NCI-H1694 treated with DMSO at 0.1 percent for 48 hours (cell line): ENCODE data around the gene PLAAT3.
A peak's percentile ranks its signal among the peaks of the same experiment; 100 is the strongest.
"Not testable (repeated sequence)": the region's sequence is repeated elsewhere in the genome, so short reads cannot be mapped to it uniquely, and the experiment has no call there.

ENCODE experiments used
- DNase-seq: peaks from one replicate; lab custom pipeline; 2025; lab: John Stamatoyannopoulos, UW

Gene PLAAT3

GRCh38 chr11:63537293-63538101, 76.7 kb downstream of the PLAAT3 start:
- DNase-seq: peak; percentile 87

GRCh38 chr11:63536669-63537292, 77.5 kb downstream of the PLAAT3 start, which contains the start of gene PLAAT4:
Gene PLAAT4 (plus strand): TSS chr11:63536808. CDS start chr11:63536869, 61 bp downstream.
- DNase-seq: peak; percentile 39

GRCh38 chr11:63535734-63536133, 78.5 kb downstream of the PLAAT3 start:
- no peak for DNase-seq

GRCh38 chr11:63534895-63535461, 79.3 kb downstream of the PLAAT3 start:
- DNase-seq: no peak

GRCh38 chr11:63534076-63534475, 80.2 kb downstream of the PLAAT3 start:
- no peak for DNase-seq

GRCh38 chr11:63532799-63533475, 81.3 kb downstream of the PLAAT3 start:
- DNase-seq: peak; percentile 29

- no peak for DNase-seq
Measured at GRCh38 chr11:63532117-63532516, 82.1 kb downstream of the PLAAT3 start.

DNA sequence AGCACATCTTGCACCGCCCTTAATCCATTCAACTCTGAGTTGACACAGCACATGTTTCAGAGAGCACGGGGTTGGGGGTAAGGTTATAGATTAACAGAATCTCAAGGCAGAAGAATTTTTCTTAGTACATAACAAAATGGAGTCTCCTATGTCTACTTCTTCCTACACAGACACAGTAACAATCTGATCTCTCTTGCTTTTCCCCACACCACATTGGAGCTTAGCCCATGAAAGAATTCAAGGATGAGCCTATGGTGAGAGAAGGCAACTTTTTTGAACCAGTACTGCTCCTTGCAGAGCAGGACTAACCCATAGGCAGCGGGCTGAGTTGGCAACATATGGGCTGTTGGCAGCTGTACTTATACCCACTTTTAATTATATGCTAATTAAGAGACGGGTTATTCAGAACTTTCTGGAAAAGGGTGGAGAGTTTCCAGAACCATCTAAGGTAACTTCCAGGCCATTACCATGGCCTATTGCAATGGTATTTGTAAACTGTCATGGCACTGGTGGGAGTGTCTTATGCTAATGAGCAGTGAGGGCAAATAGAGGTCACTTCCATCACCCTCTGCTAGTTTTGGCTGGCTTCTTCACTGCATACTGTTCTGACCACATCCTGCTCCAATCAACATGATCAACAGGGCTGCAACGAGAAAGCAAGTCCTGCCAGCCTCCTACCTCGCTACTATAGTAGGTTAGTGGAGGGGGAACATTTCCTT, 83.0 kb downstream of the PLAAT3 start:
- DNase-seq: not testable (repeated sequence)

DNA sequence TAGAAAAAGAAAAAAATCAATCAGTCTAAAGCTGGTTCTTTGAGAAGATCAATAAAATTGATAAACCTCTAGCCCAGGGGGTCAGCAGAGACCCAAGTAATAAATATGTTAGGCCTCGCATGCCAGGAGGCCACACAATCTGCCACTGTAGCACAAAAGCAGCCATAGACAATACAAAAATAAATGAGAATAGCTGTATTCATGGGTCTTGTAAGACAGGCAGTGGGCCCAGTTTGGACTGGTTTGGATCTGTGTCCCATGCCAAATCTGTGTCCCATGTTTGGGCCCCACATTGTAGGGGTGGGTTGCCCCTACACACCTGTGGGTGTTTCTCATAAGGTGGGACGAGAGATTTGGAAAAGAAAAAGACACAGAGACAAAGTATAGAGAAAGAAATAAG, 84.2 kb downstream of the PLAAT3 start:
- no peak for DNase-seq

GRCh38 chr11:63529373-63529772, 84.9 kb downstream of the PLAAT3 start:
- not testable (repeated sequence) for DNase-seq

GRCh38 chr11:63528729-63529278, 85.4 kb downstream of the PLAAT3 start:
- DNase-seq: not testable (repeated sequence)

DNA sequence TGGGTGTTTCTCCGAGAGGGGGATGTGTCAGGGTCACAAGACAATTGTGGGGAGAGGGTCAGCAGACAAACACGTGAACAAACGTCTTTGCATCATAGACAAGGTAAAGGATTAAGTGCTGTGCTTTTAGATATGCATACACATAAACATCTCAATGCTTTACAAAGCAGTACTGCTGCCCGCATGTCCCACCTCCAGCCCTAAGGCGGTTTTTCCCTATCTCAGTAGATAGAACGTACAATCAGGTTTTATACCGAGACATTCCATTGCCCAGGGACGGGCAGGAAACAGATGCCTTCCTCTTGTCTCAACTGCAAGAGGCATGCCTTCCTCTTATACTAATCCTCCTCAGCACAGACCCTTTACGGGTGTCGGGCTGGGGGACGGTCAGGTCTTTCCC, 86.1 kb downstream of the PLAAT3 start:
- not testable (repeated sequence) for DNase-seq

DNA sequence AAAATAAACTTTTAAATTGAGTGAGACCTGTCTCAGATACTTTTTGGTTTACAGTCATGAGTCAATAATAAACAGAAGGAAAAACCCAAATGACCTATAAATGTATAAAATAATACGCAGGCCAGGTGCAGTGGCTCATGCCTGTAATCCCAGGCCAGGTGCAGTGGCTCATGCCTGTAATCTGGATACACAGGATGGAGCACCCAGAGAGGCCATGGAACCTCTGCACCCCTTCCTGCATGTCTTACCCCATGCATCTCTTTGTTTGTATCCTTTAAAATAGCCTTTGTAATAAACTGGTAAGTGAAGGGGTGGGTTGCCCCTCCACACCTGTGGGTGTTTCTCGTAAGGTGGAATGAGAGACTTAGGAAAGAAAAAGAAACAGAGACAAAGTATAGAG, 86.6 kb downstream of the PLAAT3 start:
- no peak for DNase-seq
